VCaP (cell line): ENCODE results near the gene PELI2.

Source experiments
- H3K27ac ChIP-seq: fragments of 450-650 bp; 2 replicates; pipeline ENCODE4 v1.5.1; 2017
- TF ChIP-seq, protein P1 (sequence below): fragments of 450-650 bp; conservative IDR thresholded peaks from 2 replicates; pipeline ENCODE4 v1.5.1; 2017; ENCODE audit warnings: mild to moderate bottlenecking, moderate library complexity

PELI2 gene

DNA sequence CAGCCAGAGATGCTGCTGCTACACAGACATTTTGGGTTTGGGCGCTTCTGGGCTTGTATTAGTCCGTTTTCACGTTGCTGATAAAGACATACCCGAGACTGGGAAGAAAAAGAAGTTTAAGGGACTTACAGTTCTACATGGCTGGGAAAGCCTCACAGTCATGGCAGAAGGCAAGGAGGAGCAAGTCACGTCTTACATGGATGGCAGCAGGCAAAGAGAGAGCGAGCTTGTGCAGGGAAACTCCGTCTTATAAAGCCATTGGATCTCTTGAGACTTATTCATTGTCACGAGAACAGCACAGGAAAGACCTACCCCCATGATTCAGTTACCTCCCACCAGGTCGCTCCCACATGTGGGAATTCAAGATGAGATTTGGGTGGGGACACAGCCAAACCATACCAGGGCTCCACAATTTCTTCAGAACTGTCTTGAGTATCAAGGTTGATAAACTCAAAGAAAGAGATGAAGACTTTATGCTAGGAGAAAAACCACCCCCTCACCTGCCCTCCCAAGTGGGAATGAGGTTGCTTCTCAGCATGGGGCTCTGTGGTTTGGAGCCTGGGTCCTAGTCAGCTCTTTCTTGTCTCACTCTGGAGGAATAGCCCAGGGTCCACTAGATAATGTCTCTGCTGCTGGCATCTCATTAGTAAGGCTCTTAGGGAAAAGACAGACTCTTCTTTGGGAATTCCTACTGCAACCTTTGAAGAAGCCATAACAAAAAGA lies 200.3 kb downstream of the PELI2 start:
- TF ChIP-seq, protein P1, sequence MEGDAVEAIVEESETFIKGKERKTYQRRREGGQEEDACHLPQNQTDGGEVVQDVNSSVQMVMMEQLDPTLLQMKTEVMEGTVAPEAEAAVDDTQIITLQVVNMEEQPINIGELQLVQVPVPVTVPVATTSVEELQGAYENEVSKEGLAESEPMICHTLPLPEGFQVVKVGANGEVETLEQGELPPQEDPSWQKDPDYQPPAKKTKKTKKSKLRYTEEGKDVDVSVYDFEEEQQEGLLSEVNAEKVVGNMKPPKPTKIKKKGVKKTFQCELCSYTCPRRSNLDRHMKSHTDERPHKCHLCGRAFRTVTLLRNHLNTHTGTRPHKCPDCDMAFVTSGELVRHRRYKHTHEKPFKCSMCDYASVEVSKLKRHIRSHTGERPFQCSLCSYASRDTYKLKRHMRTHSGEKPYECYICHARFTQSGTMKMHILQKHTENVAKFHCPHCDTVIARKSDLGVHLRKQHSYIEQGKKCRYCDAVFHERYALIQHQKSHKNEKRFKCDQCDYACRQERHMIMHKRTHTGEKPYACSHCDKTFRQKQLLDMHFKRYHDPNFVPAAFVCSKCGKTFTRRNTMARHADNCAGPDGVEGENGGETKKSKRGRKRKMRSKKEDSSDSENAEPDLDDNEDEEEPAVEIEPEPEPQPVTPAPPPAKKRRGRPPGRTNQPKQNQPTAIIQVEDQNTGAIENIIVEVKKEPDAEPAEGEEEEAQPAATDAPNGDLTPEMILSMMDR = no peak
- no peak overlapping the region for H3K27ac ChIP-seq

DNA sequence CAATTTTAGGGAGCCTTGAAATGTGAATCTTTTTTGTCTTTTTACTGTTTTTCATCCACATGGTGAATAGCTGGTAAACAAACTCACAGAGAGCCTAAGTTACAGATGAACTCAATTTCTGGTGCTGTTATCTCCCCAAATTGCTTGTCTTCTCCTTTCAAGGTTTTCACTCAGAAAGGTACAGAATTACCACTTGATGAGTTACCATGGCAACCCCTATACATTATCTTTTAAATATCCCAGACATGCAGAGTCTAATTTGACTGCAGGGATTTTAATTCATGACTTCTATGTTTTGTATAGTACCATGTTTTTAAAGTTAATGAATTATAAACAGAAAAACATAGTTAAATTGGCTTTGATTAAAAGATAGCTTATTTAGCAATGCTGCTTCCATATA lies 203.7 kb downstream of the PELI2 start:
- TF ChIP-seq, protein P1 = no peak
- H3K27ac ChIP-seq = no peak overlapping the region

DNA sequence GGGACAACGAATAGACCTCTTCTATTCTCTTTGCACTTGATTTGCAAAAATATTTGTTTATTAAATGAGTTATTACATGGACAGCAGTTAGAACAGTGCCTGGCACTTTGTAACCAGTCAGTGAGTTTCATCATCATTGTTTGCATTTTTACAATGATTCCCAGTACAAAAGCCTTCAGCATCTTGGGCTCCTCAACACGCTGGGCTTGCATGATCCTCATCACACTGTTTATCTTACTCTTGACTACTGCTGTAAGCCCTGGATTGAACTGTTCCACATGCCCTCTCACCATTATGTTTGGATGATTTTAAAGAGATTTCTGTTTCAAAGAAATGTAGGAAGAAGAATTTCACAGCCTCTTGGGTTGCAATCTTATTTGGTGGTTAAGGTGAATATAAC lies 204.3 kb downstream of the PELI2 start:
- TF ChIP-seq, protein P1 = no peak
- no peak overlapping the region for H3K27ac ChIP-seq

DNA sequence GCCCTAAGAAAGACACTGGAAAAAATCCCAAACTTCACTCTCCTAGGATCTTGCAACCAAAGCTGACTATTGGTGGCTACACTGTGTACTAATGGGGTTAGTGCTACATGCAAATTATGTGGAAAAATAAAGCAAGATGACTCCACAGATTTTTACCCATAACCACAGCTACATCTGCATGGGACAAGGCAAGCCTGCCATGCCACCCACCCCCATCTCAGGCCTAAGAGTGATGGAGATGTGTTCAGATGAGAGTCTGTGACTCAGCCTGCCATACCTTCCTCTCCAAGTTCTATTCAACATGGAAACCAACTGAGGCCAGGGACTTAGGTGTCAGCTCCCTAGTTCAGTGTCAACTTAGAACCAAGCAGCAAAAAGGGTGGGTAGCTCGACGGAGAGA lies 206.2 kb downstream of the PELI2 start:
- TF ChIP-seq, protein P1 = no peak
- no peak overlapping the region for H3K27ac ChIP-seq

DNA sequence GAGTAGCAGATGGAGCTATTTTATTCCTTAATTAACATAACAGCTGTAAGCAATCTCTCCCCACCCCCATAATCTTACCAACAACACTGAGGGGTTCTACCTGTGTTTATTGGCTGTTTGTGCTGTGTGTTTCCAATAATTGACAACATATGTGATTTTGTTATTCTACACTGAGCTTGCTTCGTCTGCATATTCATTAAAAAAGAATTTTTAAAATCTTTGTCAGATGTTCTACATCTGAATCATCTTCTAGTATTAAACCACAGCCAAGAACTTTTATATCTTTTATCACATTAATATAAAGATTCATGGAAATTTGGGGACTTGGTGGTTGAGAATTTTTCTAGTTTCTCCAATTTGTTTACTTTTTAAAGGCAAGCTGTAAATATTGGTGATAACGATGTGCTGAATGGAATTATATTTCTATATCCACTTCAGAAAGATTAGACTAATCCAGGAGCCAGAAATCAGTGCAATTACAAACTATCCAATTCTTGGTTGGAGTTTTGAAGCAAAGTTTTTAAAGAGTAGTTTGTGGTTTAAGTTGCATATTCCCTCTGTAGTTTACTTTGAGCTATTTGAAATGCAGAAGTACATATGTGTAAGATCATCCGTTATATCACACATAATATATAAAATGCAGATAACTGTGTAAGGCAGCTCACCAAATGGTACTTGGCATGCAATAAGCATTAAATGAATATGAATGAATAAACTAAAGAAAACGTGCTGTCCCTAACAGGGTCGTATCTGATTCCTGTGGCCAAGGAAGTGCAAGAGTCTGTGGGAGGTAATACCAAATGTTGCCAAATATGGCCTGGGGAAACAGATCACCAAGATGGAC lies 206.9 kb downstream of the PELI2 start:
- no peak overlapping the region for H3K27ac ChIP-seq
- TF ChIP-seq, protein P1 = no peak

DNA sequence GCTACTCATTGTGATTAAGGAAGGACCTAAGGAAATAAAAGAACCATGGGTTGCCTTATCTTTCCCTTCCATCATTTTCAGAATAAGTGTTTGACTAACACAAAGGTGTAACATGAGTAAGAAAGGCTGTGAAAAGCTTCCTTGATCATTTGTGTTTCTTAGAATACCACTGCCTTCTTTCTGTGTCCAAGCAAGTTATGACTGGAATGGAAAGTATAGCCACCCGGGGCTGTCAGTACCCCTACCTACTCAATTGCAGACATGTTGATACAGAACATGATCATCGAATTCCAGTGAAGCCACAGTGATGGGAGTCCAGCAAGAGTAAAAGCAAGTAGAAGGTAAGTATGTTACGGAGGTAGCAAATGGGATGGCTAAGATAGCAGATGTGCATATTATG lies 209.8 kb downstream of the PELI2 start:
- TF ChIP-seq, protein P1 = no peak
- H3K27ac ChIP-seq = no peak overlapping the region

DNA sequence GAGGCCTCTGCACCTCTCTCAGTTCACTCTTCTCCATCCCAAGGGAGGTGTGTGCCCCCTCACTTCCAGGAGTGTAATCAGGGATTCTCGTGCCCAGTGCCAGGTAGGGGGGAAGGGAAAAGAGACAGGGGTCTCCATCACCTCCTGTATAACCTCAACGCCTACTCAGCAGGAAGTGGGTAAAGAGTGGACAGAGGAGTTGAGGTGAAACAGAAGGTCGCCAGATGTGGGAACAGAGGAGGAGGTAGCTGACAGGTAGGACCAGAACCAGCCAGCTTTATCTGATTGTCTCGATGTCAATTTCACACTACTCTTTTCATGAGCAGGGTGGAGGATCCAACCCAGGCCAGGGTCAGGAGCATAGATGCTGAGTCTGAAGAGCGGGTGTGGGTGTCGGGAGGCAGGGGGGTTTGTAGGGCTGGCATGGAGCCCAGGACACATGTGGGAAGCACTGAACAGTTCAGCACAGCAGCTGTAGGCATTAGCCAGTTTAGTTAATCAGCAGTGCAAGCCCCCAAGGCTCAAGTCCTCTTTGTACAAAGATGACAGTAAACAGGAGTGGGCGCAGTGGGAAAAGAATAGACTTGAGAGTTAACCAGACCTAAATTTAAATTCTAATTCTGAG lies 213.5 kb downstream of the PELI2 start:
- H3K27ac ChIP-seq = no peak overlapping the region
- TF ChIP-seq, protein P1 = no peak
